ENCODE results near the gene CDYL. TPM values are rescaled to one million over a fixed set of nuclear protein-coding genes. Genes with fewer than 3 reads are reported as not detected.

Gene CDYL
- total RNA-seq, 1 experiment from 2014 or later = 26.8 TPM

DNA sequence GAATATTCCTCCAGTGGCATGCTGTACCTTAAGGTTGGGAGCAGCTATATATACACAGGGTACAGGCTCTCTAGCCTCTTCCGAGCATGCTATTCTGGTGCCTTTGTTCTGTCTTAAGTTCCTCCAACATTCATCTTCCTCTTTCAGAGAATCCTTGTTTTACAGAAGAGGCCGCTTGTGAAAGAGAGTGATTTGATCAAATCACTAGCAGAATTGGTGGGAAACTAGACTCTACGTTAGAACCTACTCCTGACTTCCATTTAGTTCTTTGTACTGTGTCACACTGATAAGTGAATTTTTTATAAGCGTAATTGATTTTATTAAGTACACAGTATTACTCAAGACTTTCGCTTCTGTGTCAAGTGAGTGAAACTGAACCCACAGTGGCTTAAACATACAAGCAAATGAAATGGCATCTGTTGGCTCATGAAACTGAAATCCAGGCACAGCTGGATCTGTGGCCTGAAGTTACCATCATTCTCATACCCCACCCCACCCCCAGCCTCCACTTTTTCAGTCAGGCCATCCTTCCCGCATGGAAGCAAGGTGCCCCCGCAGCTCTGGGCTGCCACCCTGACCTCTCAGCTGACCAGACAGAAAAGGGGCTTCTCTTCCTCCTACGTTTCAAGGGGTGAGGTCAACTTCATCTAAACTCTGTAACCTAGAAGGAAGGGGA, 125.3 kb downstream of the CDYL start:
- no peak for DNase-seq
- no peaks in the 10 kb centered on the region for H3K9me3 ChIP-seq
- H3K36me3 ChIP-seq = no peaks in the 10 kb centered on the region
- H3K4me3 ChIP-seq = no peak overlapping the region
- no peaks in the 10 kb centered on the region for H3K27me3 ChIP-seq

DNA sequence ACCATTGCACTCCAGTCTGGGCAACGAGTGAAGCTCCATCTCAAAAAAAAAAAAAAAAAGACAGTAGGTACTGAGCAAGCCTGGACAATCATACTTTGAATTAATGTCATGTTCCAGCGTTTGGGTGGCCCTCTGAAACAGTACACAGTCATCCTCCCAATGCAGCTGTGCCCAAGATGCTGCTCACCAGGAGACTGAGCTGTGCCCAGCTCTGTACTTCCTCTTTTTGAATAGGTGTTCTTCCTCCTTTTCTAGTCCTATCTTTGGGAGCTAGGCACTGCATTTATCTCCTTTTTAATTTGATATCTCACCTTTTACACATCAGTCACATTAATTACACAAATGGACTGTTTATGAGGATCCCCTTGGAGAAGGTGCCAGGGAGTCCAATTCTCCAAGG, 126.2 kb downstream of the CDYL start:
- Histone ChIP-seq H3K27me3 (no peaks in the 10 kb centered on the region), H3K4me3 (no peak overlapping the region), H3K36me3 (no peaks in the 10 kb centered on the region), H3K9me3 (no peaks in the 10 kb centered on the region)
- no peak for DNase-seq

DNA sequence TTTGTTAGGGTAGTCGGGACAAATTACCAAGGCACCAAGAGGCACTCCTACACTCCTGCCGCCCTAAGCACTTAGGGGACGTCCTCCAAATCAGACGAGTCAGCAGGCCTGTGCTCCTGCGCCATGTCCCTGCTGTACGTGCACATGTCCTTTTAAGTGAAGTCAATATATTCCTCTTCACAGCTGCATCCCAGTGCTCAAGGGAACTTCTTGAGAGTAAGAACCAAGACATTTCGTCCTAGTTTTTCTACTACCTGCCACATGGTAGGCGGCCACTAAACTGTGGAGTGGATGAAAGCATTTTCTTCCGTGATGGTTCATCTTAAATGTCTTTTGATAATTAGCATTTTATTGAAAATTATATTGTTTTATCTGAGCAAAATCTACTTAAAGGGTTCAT, 126.9 kb downstream of the CDYL start:
- Histone ChIP-seq H3K27me3 (no peaks in the 10 kb centered on the region), H3K4me3 (no peak overlapping the region), H3K36me3 (no peaks in the 10 kb centered on the region), H3K9me3 (no peaks in the 10 kb centered on the region)
- no peak for DNase-seq

DNA sequence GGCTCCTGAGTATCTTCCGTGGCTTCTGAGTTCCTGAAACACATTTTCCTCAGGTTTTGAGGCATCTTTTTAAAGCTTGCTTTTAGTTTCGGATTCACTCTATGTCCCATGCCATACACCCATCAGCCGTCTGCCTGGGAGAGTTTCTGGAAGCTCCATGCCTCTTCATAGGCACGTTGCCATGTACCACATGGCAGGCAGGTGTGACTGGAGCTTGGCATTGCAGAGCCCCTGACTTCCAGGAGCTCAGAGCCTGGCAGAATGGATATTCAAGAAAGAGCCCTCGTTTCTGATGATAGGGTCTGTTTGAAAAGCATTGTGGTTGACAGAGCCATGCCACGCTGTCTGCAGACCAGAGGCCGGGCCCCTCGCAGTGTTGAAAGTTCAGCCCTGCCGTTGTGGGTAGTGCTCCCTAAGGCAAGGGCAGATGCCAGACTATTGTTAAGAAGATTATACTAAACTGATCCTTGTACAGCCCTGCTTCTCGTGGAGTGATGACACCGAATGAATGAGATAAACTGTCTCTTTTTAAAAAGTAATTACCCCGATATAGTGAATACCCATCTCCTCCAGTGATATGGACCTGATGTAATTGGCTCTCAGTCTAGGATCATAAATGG, 127.7 kb downstream of the CDYL start:
- Histone ChIP-seq H3K9me3 (no peaks in the 10 kb centered on the region), H3K27me3 (no peaks in the 10 kb centered on the region), H3K4me3 (no peak overlapping the region), H3K36me3 (no peaks in the 10 kb centered on the region)
- DNase-seq = no peak

DNA sequence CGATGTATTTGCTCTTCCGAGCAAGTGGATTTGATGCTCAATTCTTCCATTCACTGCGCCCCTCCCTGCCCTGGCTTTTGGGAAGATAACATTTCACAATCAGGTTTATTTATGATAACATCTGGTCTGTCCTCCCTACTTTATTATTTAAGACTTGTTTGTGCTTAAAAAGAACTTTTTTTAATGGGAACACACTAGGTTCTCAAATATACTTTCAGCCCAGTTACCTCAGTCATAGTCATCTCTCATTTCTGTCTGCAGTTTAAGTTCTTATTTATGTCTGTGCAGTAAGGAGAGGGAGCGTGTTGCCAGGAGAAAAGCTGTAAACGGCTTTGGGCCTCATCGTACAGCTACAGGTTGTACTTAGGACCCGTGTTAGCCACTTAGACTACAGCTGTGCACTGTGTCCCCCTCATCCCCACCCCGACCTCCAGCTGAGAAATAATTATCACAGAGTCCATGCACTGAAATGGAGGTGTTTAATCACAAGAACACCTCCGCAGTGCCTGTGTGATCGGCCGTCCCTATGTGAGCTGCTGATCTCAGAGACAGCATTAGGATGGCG, 128.3 kb downstream of the CDYL start:
- no peaks in the 10 kb centered on the region for H3K9me3 ChIP-seq
- no peaks in the 10 kb centered on the region for H3K36me3 ChIP-seq
- no peak overlapping the region for H3K4me3 ChIP-seq
- no peaks in the 10 kb centered on the region for H3K27me3 ChIP-seq
- no peak for DNase-seq

DNA sequence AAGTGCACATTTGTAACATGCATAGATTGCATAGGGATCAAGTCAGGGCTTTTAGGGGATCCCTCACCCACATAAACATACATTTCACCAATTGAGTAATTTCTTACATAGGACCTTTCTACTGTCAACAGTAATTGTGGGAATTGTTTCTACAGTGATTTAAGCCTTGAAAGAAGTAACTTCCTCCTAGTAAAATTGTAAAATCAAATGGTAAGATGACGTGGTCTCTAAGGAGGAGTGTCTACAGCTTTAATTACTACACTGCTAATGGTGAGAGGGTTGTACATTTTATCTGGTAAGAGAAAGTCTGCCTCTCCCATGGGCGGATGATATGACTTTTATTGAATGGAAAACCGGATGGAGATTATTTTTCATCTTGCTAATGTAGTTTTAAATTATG, 129.6 kb downstream of the CDYL start:
- Histone ChIP-seq H3K27me3 (no peaks in the 10 kb centered on the region), H3K4me3 (no peak overlapping the region), H3K36me3 (no peaks in the 10 kb centered on the region), H3K9me3 (no peaks in the 10 kb centered on the region)
- DNase-seq = no peak

DNA sequence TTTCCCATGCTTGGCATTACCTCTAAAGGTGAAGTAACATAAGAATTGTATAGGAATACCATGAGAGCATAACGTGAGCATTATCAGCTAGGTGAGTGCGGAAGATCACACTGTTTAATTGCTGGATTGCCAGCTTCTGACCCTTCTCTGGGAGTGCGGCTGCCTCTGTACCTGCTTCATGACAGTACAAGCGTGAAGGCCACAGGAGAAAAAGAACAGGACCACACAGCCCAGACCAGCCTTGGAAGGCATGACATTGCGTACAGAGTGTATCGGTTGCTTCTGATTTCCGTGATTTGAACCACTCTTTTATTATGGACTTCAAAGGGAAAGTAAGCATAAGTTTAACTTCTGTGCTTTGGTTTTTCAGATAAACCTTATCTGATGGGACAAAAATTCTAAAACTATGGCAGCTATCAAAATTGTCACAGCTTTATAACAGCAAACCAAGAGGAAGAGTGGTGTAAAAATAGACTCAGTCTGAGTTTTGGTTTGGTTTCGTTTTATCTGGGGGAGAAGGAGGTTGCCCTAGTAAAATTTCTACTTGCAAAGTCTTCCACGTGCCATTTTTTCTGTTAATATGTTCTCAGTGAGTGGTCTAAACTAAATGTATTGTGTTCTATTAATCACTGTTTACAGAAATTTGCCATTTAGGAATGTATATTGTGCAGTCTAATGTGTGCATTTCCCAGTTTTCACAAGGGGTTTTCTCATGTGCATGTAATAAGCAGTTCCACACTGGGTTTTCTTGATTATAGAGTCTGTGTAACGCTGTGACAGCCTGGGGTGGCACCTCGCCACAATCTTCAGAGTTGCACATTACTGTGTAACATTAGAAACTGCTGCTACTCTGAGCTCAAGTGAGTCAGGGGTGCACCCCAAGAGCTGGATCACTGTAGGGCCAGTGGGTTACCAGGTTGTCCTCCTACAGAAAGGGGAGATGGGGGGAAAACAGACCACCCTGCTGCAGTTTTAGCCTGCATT, 130.4 kb downstream of the CDYL start:
- no peaks in the 10 kb centered on the region for H3K27me3 ChIP-seq
- peak; percentile 10 for DNase-seq
- H3K4me3 ChIP-seq = no peak overlapping the region
- no peaks in the 10 kb centered on the region for H3K9me3 ChIP-seq
- no peaks in the 10 kb centered on the region for H3K36me3 ChIP-seq

DNA sequence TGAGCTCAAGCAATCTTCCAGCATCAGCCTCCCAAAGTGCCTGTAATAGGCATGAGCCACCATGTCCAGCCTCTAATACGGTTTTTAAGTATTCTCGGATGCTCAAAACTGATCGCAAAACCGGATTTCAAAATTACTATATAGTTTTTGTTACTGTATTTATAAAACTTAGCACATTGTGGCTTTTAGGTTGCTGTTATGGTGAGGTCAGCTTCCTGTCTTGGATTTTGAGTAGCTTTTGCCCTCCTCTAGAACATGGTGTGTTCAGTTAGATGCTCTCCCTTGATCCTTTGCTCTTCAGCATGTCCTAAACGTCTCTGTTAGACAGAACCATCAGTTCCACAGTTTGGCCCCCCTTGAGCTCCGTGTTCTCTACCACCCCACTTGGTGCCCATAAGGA, 131.4 kb downstream of the CDYL start:
- Histone ChIP-seq H3K9me3 (no peaks in the 10 kb centered on the region), H3K27me3 (no peaks in the 10 kb centered on the region), H3K36me3 (no peaks in the 10 kb centered on the region), H3K4me3 (no peak overlapping the region)
- no peak for DNase-seq

DNA sequence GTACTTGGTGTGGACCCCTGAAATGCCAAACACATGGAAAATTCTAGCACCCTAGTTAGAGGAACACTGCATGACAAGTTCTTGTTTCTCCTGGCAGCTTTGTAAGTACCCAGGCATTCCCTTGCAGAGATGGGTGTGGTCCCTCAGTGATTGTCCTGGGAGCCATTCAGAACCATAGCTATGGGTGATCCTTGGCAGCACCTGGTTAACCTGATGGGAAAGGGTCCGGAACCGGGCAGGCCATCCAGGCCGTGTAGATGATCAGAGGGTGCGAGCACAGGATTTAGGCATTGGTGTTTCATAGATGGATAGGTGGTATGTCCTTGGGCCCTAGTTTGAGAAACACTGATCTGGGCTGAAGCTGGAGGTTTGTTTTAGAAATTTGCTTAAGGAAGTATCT, 131.9 kb downstream of the CDYL start:
- Histone ChIP-seq H3K9me3 (no peaks in the 10 kb centered on the region), H3K36me3 (no peaks in the 10 kb centered on the region), H3K4me3 (no peak overlapping the region), H3K27me3 (no peaks in the 10 kb centered on the region)
- DNase-seq = no peak

DNA sequence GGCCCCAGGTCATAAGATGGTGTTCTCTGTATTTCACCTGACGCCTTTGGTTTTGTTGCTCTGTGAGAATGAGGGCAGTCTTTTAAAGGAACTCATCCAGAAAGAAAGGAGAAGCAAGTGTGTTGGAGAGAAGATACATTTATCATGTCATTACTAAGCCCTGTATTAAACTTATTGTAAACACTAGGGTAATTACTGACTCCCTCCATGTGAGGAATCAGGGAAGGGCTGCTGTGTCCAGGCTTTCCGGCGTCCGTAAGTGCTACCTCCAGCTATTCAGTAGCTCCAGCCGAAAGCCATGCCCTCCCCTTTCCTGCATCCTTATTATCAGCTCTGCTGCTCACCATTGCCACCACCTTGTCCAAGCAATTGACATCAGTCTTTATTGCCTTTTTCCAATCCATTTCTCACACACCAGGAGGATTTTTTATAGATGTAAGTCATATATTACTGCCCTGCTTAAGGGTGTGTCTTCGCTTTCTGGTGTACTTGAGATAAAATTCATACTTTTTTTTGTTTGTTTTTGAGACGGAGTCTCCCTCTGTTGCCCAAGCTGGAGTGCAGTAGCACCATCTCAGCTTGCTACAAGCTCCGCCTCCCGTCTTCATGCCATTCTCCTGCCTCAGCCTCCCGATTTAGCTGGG, 133.0 kb downstream of the CDYL start:
- H3K9me3 ChIP-seq = no peaks in the 10 kb centered on the region
- no peaks in the 10 kb centered on the region for H3K36me3 ChIP-seq
- no peak overlapping the region for H3K4me3 ChIP-seq
- no peak for DNase-seq
- no peaks in the 10 kb centered on the region for H3K27me3 ChIP-seq

DNA sequence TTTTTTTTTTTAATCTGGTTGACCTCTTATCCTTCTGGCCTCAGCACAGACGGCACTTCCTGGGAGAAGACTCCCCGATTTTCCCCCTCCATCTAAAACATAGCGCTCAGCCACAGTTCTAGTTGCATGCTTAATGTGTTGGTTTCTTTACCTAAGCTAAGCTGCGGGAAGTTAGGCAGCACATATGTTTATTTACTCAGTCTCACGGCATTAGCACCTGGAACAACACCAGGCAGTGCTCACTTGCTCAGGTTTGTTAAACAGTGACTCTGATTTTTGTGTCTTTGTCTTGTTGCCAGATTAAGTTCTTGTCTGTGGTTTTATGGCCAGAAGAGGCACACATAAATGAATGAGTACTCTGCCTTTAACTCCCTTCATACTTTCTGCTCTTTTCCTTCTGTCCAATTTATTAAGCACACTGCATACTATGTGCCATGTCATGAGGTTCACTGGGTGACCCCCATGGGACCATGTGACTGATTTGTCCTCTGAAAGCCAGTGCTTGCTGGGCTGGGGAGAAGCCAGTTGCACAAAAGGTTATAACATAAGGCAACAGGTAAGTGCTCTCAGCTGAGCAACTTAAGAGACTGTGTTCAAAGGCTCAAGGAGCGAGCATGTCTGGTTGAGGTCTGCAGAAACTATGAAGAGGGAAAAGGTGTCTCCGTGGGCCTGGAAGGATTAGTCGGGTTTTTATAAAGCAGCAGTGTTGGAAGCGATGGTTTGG, 134.0 kb downstream of the CDYL start:
- no peak overlapping the region for H3K4me3 ChIP-seq
- no peaks in the 10 kb centered on the region for H3K36me3 ChIP-seq
- DNase-seq = no peak
- no peaks in the 10 kb centered on the region for H3K9me3 ChIP-seq
- H3K27me3 ChIP-seq = no peaks in the 10 kb centered on the region

DNA sequence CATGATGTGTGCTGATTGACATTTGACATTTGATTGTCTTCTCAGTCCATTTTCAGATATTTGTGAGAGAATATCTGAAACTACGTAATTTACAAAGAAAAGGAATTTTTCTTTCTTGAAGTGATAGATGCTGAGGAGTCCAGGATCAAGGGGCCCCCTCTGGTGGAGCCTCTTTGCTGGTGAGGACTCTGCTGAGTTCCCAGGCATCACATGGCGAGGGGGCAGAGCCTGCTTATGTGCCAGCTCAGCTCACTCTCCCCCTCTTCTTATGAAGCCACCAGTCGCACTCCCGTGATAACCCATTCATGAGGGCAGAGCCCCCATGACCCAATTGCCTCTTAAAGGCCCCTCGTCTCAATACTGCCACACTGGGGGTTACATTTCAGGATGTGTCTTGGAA, 136.4 kb downstream of the CDYL start:
- Histone ChIP-seq H3K4me3 (no peak overlapping the region), H3K9me3 (no peaks in the 10 kb centered on the region), H3K36me3 (no peaks in the 10 kb centered on the region), H3K27me3 (no peaks in the 10 kb centered on the region)
- no peak for DNase-seq

DNA sequence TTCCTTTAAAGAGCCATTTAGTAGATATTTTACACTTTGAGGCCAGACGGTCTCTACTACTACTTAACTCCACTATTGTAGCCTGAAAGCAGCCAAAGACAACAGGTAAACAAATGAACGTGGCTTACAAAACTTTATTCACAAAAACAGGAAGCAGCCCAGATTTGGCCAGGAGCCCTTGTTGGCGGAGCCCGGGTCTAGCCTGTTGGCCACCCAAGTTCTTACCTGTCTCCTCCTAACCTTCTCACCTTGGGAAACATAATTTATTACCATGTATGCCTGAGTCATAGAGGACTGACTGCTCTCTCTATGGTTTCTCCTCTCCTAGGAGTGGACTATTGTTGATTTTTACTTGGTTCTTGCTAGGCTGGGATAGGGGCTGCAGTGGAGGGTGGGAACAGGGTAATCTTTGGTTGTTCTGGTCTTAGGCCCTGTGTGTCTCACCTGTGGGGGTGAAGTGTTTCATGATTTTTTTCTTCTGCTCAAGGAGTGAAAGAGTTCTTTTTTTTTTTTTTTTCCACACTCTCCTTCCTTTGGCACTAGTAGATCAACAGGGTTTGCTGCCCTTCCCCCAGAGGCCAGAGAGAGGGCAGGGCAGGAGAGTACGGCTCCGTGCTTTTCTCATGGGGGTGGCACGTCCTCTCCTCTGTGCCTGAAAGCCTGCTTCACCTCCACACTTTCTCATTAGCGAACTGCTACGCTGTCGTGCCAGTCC, 137.7 kb downstream of the CDYL start:
- Histone ChIP-seq H3K9me3 (no peaks in the 10 kb centered on the region), H3K4me3 (no peak overlapping the region), H3K36me3 (no peaks in the 10 kb centered on the region), H3K27me3 (no peaks in the 10 kb centered on the region)
- no peak for DNase-seq

DNA sequence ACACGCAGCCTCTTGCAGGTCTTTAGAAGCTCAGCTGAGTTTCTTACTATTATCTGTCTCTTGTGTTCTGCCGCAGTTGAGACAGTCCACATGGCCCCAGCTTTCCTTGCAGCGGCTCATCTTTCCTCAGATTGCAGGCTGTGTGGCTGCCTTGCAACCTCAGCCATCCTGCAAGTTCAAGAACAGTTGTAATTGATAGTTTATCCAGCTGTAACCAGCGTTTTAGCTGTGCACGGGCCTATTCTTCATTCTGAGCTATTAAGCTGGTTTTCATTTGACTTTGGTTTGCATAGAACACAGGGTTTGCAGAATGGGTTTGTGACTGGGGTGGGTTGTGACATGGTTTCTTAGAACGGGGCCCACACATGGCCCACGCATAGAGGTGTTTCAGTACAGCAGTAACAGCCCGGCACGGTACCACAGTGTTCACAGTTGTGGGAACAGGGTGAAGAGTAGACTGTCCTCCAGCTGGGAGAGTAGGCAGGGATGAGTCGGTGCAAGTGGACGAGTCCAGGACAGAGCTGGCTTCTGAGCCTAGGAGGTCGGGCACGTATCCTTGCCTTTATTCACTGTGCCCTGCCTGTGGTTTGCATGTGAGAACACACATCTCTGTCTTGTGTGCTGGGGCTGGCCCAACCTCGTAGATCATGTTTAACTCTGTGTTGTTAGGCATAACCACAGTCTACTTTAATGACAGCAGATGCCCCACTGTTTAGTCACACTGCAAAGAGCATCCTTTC, 138.4 kb downstream of the CDYL start:
- Histone ChIP-seq H3K9me3 (no peaks in the 10 kb centered on the region), H3K27me3 (no peaks in the 10 kb centered on the region), H3K4me3 (no peak overlapping the region), H3K36me3 (no peaks in the 10 kb centered on the region)
- DNase-seq = no peak

DNA sequence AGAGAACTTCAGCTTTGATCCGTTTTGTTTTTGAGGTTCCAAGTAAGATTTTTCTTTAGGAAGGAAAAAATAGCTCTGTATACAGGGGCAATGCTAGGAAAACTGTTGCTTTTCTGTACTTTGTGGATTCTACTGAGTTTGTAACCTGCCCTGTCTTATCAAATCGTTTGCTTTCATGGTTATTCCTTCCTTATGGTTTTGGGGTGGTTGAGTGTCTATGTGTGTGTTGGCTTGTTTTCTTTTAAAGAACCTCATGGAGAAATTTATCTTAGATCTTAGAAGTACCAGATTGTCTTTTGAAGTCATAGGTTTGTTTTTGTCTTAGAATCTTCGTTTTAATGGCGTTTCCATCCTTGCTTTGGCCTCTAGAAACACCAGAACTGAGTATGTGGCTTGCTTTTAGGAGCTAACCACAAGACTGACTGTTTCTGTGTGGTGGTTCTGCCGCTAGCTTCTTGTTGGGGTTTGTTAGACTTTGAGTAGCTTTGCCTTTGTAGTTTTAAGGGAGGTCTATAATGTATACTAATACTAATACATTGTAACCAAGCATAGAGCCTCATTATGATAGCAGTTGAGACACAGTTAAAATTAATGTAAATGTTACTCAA, 140.9 kb downstream of the CDYL start:
- Histone ChIP-seq H3K4me3 (no peak overlapping the region), H3K9me3 (no peaks in the 10 kb centered on the region), H3K36me3 (no peaks in the 10 kb centered on the region), H3K27me3 (no peaks in the 10 kb centered on the region)
- DNase-seq = no peak

Data from MG63 (cell line).